ENCODE measurements around the gene RNF169.

DNA sequence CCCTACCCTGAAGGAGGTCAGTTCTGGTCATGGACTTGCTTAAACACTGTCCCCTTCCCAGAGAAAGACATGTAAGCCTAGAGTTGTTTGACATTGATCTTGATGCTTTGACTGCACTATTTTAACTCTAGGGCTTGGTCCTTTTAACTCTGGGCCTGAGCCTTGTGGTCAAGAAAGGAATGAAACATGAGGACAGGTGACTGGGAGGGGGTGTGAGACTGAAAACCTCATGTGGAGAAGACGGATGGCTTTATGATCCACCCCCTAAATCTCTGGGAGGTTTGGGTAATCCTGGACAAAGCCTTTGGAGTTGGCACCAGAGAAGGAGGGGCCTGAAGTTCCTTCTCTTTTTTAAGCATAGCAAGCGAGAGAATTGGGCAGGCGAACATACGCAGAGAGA lies 35.0 kb upstream of the RNF169 start:
- TF ChIP-seq ZNF567 (CRISPR knock-in tag; IDR thresholded peaks at IDR 0.05; ENCODE audit: borderline replicate concordance) (no peak), RFX5 (IDR thresholded peaks at IDR 0.05; ENCODE audit: low read depth, low read length) (no peak), RBM22 (optimal IDR thresholded peaks at IDR 0.05; ENCODE audit: low read length) (no peak), EP300 (IDR thresholded peaks at IDR 0.05; ENCODE audit: low read depth in 2 of 2, low read length in 2 of 2) (no peak), EP300 (CRISPR knock-in tag; IDR thresholded peaks at IDR 0.05; ENCODE audit: borderline replicate concordance) (no peak)

Data from HepG2 (cell line).